ENCODE results near the gene REEP6.
"Not testable (repeated sequence)": the region's sequence is repeated elsewhere in the genome, so short reads cannot be mapped to it uniquely, and the experiment has no call there.

The REEP6 gene

GRCh38 chr19:1491849-1492170 lies 829 bp downstream of the REEP6 start:
- DNase-seq: no peak

DNA sequence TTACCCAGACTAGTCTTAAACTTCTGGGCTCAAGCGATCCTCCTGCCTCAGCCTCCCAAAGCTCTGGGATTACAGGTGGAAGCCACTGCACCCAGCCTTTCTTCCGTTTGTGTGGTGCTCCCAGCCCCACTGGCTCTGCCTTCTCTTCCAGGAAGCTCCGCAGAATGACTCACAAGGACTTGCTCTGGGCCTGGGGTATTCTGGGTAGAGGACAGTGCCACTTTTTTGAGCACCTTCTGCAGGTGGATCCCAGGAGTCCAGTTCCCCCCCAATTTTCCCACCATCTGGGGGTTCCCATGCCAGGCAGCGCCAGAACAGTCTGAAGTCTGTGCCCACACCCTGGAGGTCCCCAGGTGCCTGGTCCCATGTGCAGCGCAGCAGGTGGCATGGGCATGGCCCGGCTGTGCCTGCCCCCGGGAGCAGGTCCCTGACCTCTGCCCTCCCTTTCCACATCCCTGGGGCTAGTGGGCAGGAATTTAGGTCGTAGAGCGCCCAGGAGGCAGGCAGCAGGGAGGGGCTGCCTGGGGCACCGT lies 1.6 kb downstream of the REEP6 start:
- peak; percentile 15 for DNase-seq

- DNase-seq: no peak
Observed at GRCh38 chr19:1494115-1494815, 3.3 kb downstream of the REEP6 start.

- DNase-seq: no peak
Observed at GRCh38 chr19:1495051-1495798, 4.2 kb downstream of the REEP6 start.

GRCh38 chr19:1495799-1496713 lies 5.1 kb downstream of the REEP6 start:
- DNase-seq: no peak

DNA sequence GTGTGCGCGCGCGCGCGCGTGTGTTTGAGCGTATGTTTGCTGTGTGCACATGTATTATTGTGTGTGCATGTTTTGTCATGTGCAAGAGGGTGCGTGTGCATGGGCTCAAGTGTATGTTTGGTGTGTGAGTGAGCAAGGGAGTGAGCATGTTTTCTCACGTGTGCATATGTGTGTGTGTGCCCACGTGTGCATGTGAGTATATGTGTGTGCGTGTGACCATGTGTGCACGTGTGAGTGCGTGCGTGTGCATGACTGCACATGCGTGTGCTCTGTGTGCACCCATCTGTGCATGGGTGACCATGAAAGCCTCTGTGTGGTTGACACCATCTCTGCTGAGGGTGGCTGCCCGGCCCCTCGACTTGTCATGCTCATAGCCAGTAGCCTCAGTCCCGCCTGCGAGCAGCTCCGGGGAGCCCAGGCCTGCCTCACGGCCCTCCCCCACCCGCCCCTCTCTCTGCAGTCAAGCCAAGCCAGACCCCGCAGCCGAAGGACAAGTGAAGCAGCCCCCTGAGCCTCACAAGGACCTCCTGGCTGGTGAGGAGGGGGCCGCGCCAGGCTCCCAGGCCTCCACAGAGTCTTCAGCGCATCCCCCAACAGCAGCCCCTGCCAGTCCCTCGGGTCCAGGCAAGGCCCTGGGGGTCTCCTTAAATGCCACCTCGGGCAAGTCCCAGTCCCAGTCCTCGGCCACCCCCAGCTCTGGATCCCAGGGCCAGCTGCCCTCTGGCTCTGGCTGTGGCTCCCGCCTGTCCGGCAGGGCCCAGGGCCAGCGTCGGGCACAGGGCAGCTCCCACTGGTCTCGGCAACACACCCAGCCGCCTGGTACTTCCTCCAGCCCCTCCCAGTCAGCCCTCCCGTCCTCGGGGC lies 6.0 kb downstream of the REEP6 start:
- no peak for DNase-seq

DNA sequence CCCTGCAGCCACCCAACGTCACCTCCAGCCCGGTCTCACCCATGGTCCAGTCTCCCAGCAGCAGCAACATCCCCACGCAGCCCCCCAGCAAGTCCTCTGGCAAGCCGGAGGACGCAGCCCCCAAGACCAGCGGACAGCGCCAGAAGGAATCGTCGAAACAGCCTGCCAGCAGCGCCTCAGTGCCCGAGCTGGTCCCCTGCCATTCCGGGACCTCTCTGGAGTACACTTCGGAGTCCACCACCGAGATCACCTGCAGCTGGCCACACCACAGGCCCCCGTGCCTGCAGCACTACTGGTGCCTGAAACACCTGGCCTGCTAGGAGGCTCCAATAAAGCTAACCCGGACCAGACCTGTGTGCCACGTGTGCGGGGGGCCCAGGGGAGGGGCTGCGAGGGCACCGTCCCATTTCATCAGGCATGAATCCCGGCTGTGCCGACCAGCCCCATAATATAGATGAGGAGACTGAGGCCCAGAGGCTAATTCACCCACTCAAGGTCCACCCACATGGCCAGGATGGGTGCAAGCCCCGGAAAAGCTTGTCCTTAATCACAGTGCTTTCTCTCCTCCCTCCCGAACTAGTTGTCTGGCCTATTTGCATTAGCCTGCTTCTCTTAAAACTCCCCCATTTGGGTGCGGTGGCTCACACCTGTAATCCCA lies 6.7 kb downstream of the REEP6 start:
- DNase-seq: no peak

GRCh38 chr19:1499231-1499630 lies 8.2 kb downstream of the REEP6 start:
- DNase-seq: not testable (repeated sequence)

DNA sequence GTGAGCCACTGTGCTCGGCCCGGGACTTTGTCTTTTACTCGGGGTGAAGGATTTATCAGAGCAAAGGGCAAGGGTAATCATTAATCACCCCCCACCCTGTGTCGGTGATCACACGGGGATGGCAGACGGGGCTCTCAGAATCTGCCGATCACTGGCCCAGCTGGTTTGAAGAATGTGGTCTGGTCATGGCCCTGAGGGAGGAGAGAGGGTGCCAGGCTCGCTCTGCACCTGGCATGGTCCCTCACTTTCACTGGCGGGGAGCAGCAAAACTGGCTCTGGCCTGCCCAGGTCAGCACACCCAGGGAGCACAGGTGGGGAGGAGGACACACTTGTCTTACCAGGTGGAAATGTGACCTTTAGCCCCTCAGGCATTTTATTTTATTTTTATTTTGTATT lies 10.2 kb downstream of the REEP6 start:
- no peak for DNase-seq

- no peak for DNase-seq
Observed at GRCh38 chr19:1502433-1503088, 11.6 kb downstream of the REEP6 start.

GRCh38 chr19:1503089-1503924 lies 12.3 kb downstream of the REEP6 start:
- DNase-seq: peak; percentile 66

DNA sequence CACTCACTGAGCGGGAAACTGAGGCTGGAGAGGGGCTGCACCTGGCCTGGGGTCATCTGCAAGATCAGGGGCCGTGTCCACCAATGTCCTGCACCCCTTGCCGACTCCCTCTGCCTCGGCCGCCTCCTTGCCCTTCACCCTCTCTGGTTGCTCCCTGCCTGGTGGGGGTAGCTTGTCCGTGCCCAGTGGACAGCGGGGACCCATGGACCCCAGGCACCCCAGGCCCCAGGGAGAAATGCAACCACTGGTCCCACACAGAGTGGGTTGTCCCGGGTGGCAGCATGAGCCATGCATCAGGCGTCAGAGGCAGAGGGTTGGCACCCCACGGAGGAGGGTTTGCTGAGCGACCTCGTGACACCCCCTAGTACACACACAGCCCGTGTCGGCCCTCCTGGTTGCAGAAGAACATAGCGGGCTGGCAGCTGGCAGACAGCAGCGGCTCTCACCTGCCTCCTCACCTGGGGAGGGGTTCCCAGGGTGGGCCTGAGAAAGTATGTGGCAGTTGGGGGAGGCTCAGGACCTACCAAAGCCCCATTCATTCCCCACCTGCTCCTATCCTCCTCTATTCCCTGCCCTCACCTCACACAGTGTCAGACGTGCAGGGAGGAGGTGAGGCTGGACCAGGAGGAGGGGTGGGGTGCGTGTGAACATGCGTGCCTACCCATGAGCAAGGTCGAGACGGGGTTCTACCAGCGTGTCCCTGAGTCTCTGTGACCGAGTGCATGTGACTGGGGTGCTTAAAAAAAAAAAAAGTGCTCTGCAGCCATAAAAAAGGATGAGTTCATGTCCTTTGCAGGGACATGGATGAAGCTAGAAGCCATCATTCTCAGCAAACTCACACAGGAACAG lies 13.2 kb downstream of the REEP6 start:
- no peak for DNase-seq

DNA sequence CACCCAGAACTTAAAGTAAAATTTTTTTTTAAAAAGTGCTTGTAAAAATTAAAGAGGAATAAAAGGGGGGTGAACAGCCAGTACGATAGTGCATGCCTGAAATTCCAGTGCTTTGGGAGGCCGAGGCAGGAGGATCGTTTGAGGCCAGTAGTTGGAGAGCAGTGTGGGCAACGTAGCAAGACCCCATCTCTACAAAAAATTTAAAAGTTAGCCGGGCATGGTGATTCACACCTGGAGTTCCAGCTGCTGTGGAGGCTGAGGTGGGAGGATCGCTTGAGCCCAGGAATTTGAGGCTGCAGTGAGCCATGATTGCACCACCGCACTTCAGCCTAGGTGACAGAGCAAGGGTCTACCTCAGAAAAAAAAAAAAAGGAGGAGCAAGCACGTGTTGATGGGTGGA lies 14.0 kb downstream of the REEP6 start:
- DNase-seq: no peak

GRCh38 chr19:1505991-1506881 lies 15.3 kb downstream of the REEP6 start:
- no peak for DNase-seq

- DNase-seq: no peak
Observed at GRCh38 chr19:1507192-1507660, 16.2 kb downstream of the REEP6 start.

GRCh38 chr19:1507763-1508506 lies 17.0 kb downstream of the REEP6 start:
- DNase-seq: peak; percentile 89

DNA sequence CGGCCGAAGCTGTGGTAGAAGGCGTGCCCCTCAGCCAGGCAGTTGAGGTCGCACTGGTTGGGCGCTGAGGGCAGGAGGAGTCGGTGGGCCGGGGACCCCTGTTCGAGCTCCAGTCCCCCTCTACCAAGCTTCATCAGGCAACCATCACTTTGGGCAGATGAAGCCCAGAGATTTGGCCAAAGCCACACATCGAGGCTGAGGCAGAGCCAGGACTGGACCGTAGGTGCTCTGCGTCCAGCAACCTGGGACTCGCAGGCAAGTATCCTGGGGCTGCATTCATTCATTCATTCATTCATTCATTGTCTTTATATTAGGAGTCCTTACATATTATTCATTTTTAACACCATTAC lies 17.5 kb downstream of the REEP6 start:
- DNase-seq: no peak

All from activated CD8-positive, alpha-beta memory T cell treated with anti-CD3 and anti-CD28 coated beads, Interleukin-2, amount 50 U/mL, for 4 hours (primary cell).